HAP-1 (cell line): ENCODE measurements around the gene GUCY2D.

Experiments
- DNase-seq, 2 experiments: peaks; one replicate each; pipeline ENCODE4 v3.0.0-alpha.2; 2016 to 2020; ENCODE audit warnings: low spot score in 2 of 2
- H3K27me3 ChIP-seq: fragments of 250-450 bp; sonication (Bioruptor Pico); 2 replicates; pipeline ENCODE4 v1.5.1; 2020; ENCODE audit warnings: low read depth, mild to moderate bottlenecking, moderate library complexity
- H3K36me3 ChIP-seq: fragments of 250-450 bp; sonication (Bioruptor Pico); replicated peaks from 2 replicates; pipeline ENCODE4 v1.5.1; 2020; ENCODE audit warnings: mild to moderate bottlenecking
- H3K4me1 ChIP-seq: fragments of 250-450 bp; sonication (Bioruptor Pico); 2 replicates; pipeline ENCODE4 v1.5.1; 2020; ENCODE audit warnings: mild to moderate bottlenecking
- H3K4me3 ChIP-seq: fragments of 250-450 bp; sonication (Bioruptor Pico); 2 replicates; pipeline ENCODE4 v1.5.1; 2020; ENCODE audit warnings: mild to moderate bottlenecking, moderate library complexity
- H3K9me3 ChIP-seq: fragments of 250-450 bp; sonication (Bioruptor Pico); 2 replicates; pipeline ENCODE4 v1.5.1; 2020; ENCODE audit warnings: mild to moderate bottlenecking, moderate library complexity
- in situ Hi-C: fragments of 300-500 bp; cut with MboI; formaldehyde crosslinking; loops from 3 replicates; pipeline ENCODE4 v1.14.3; 2020; ENCODE audit warnings: low sequenced_read_pairs, inconsistent platforms, mixed read lengths

GUCY2D gene

GRCh38 chr17:8031261-8031661 is 28.8 kb downstream of the GUCY2D start:
- in situ Hi-C loops: no loop called here
- H3K9me3 ChIP-seq: no peaks in the 10 kb centered on the region; the same call in 1 of the 2 replicates

DNA sequence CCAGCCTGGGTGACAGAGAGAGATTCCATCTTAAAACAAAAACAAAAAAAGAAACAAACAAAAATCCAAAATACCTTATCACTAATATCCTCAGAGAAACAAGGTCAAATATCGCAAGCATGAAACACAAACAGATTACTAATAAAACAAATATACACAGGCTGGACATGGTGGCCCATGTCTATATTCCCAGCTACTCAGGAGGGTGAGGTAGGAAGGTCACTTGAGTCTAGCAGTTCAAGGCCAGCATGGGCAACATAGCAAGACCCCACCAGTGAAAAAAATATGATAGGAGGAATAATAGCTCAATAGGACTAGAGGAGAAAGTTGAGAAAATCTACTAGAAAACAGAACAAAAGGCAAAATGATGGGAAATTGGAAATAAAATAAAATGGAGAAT is 29.5 kb downstream of the GUCY2D start:
- no peaks in the 10 kb centered on the region; the same call in 1 of the 2 replicates for H3K27me3 ChIP-seq
- no peaks in the 10 kb centered on the region for H3K4me1 ChIP-seq
- H3K4me3 ChIP-seq: no peak overlapping the region
- DNase-seq: no peak
- no peaks in the 10 kb centered on the region for H3K9me3 ChIP-seq
- in situ Hi-C loops: no loop called here
- no peaks in the 10 kb centered on the region for H3K36me3 ChIP-seq

More at GRCh38 chr17:8031261-8031661, 28.8 kb downstream of the GUCY2D start:
- no peaks in the 10 kb centered on the region for H3K4me1 ChIP-seq
- H3K27me3 ChIP-seq: no peaks in the 10 kb centered on the region; the same call in 1 of the 2 replicates
- no peak overlapping the region for H3K4me3 ChIP-seq
- H3K36me3 ChIP-seq: no peaks in the 10 kb centered on the region
- DNase-seq: no peak

- in situ Hi-C loops: no loop called here
- Histone ChIP-seq H3K9me3 (no peaks in the 10 kb centered on the region), H3K4me3 (no peak overlapping the region), H3K4me1 (no peaks in the 10 kb centered on the region), H3K27me3 (no peaks in the 10 kb centered on the region; the same call in 1 of the 2 replicates), H3K36me3 (no peaks in the 10 kb centered on the region)
- DNase-seq: no peak
Observed at GRCh38 chr17:8032442-8032841, 30.0 kb downstream of the GUCY2D start.

- Histone ChIP-seq H3K27me3 (no peaks in the 10 kb centered on the region), H3K9me3 (no peaks in the 10 kb centered on the region), H3K4me3 (no peak within 1 kb of the TSS), H3K4me1 (no peaks in the 10 kb centered on the region), H3K36me3 (no peaks in the 10 kb centered on the region)
- in situ Hi-C loops: no loop called here
- DNase-seq: no peak
Observed at GRCh38 chr17:8038954-8039610, 36.7 kb downstream of the GUCY2D start, which contains the start of gene ALOX15B. ALOX15B (plus strand) TSS chr17:8039059; CDS start chr17:8039156, 97 bp downstream.

DNA sequence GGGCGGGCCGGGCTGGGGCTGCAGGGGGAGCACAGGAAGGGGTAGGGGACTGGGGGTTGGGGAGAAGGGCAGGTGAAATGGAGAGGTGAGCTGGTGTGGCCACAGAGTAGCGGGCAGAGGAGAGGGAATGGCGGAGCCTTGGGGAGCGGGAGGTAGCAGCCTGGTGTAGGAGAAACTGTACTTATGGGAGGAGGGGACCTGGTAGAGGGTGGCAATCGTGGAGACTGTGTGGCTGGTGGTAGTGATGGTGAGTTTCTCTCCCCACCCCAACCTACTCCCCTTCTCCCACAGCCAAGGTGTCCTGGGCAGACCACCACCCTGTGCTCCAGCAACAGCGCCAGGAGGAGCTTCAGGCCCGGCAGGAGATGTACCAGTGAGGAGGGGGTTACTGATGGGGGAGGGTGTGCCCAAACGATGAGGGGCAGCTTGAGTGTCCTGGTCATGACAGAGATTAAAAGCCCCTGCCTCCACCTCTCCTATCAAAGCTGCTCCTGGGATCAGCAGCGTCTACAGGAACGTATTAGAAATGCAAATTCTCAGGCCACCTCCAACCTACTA is 37.3 kb downstream of the GUCY2D start:
- Histone ChIP-seq H3K27me3 (no peaks in the 10 kb centered on the region), H3K9me3 (no peaks in the 10 kb centered on the region), H3K36me3 (no peaks in the 10 kb centered on the region), H3K4me3 (no peak overlapping the region), H3K4me1 (no peaks in the 10 kb centered on the region)
- DNase-seq: no peak
- in situ Hi-C loops: loop anchor here (10.0 kb wide), 1 partner anchor 295 kb away; no protein-coding TSS in a partner anchor

- in situ Hi-C loops: loop anchor here (10.0 kb wide), 1 partner anchor 297 kb away; no protein-coding TSS in a partner anchor
- H3K4me1 ChIP-seq: no peaks in the 10 kb centered on the region
- H3K9me3 ChIP-seq: no peaks in the 10 kb centered on the region
- H3K36me3 ChIP-seq: no peaks in the 10 kb centered on the region
- H3K27me3 ChIP-seq: no peaks in the 10 kb centered on the region
- DNase-seq: peak; percentile 57 to 72
- H3K4me3 ChIP-seq: no peak overlapping the region
Observed at GRCh38 chr17:8041249-8041928, 39.0 kb downstream of the GUCY2D start.

DNA sequence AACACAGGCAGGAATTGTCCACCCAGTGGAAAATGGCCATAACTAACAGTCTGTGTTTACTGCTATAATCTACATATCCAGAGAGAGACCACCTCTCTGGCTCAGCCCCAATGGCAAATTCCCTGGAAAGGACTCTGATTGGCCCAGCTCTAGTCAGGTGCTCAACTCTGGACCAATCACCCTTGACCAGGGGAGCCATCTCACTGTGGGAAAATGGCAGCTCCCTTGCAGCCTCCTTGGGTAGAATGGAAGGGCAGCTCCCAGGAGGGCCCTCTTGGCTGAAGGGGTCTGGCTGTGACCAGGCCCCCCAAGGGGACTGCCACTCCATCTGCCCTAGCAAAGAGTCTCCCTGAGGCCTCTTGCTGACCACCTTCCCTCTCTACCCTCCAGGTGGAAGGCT is 39.6 kb downstream of the GUCY2D start:
- DNase-seq: no peak
- Histone ChIP-seq H3K36me3 (no peaks in the 10 kb centered on the region), H3K4me1 (no peaks in the 10 kb centered on the region), H3K27me3 (no peaks in the 10 kb centered on the region), H3K9me3 (no peaks in the 10 kb centered on the region), H3K4me3 (no peak overlapping the region)
- in situ Hi-C loops: loop anchor here (10.0 kb wide), 1 partner anchor 297 kb away; no protein-coding TSS in a partner anchor

DNA sequence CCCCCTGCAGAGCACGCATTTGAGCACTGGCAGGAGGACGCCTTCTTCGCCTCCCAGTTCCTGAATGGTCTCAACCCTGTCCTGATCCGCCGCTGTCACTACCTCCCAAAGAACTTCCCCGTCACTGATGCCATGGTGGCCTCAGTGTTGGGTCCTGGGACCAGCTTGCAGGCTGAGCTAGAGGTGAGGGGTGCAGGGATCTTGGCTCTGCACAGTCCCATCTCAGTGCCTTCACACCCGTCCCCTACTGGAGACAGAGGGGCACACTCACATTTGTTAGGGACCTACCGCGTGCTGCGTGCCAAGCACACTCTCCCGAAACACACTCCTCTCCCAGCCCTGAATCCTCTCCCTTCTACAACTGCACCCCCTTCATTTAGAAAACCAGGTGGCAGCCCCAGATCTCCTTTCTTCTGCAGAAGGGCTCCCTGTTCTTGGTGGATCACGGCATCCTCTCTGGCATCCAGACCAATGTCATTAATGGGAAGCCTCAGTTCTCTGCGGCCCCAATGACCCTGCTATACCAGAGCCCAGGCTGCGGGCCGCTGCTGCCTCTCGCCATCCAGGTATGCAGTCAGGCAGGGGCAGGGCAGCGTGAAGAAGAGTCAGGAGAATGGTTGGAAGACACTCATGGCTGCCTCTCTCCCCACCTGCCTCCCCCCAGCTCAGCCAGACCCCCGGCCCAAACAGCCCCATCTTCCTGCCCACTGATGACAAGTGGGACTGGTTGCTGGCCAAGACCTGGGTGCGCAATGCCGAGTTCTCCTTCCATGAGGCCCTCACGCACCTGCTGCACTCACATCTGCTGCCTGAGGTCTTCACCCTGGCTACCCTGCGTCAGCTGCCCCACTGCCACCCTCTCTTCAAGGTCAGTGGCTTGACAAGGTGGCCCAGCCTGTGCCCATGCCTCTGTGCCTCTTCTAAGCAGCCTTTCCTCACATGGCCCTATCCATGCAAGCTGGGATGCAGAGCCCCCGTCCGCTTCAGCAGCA is 42.7 kb downstream of the GUCY2D start:
- in situ Hi-C loops: loop anchor here (10.0 kb wide), 1 partner anchor 300 kb away; no protein-coding TSS in a partner anchor
- no peaks in the 10 kb centered on the region for H3K9me3 ChIP-seq
- H3K36me3 ChIP-seq: no peaks in the 10 kb centered on the region
- H3K4me1 ChIP-seq: no peaks in the 10 kb centered on the region
- no peak for DNase-seq
- H3K27me3 ChIP-seq: no peaks in the 10 kb centered on the region
- H3K4me3 ChIP-seq: no peak overlapping the region

DNA sequence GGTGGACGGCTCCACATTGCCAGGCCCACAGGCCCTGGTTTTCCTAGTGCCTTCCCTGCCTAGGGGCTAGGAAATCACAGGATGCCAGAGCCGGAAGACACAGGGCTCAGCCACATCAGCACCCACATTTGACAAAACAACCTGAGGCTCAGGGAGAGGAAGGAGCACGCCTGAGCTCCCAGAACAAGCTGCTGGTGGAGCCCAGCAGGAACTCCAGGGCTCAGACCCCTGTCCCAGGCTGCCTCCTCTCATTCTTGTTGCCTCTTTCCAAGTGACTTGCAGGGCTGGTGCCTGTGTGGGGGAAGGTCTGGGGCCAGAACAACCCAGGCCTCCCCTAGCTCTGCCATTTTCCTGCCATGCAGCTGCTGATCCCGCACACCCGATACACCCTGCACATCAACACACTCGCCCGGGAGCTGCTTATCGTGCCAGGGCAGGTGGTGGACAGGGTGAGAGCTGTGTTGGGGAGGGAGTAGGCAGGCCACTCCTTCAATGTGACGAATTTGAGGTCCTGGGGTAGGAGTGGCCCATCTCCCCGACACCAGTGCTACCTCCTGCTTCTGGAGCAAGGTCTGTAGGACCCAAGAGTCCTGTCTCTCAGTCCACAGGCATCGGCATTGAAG is 44.0 kb downstream of the GUCY2D start:
- Histone ChIP-seq H3K9me3 (no peaks in the 10 kb centered on the region), H3K36me3 (no peaks in the 10 kb centered on the region), H3K27me3 (no peaks in the 10 kb centered on the region), H3K4me3 (no peak overlapping the region), H3K4me1 (no peaks in the 10 kb centered on the region)
- DNase-seq: no peak
- in situ Hi-C loops: loop anchor here (10.0 kb wide), 1 partner anchor 302 kb away; no protein-coding TSS in a partner anchor

GRCh38 chr17:8046929-8047768 is 44.7 kb downstream of the GUCY2D start:
- no peaks in the 10 kb centered on the region for H3K4me1 ChIP-seq
- no peak for DNase-seq
- no peaks in the 10 kb centered on the region for H3K9me3 ChIP-seq
- H3K27me3 ChIP-seq: no peaks in the 10 kb centered on the region
- in situ Hi-C loops: loop anchor here (10.0 kb wide), 1 partner anchor 302 kb away; no protein-coding TSS in a partner anchor
- H3K36me3 ChIP-seq: no peaks in the 10 kb centered on the region
- H3K4me3 ChIP-seq: no peak overlapping the region

- no peaks in the 10 kb centered on the region for H3K36me3 ChIP-seq
- H3K27me3 ChIP-seq: no peaks in the 10 kb centered on the region
- H3K9me3 ChIP-seq: no peaks in the 10 kb centered on the region
- DNase-seq: no peak
- no peaks in the 10 kb centered on the region for H3K4me1 ChIP-seq
- H3K4me3 ChIP-seq: no peak overlapping the region
- in situ Hi-C loops: loop anchor here (10.0 kb wide), 1 partner anchor 303 kb away; no protein-coding TSS in a partner anchor
Observed at GRCh38 chr17:8047769-8048110, 45.3 kb downstream of the GUCY2D start.

DNA sequence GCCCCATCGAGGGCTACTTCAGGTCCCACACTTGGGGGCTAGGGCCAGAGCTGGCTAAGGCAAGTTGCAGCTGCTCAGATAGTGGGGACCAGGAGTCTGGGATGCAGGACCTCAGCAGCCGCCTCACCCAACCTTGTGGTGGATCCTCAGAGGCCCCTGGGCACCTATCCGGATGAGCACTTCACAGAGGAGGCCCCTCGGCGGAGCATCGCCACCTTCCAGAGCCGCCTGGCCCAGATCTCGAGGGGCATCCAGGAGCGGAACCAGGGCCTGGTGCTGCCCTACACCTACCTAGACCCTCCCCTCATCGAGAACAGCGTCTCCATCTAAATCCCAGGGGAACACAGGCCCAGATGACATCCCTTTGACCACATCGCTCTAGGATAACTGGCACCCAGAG is 45.8 kb downstream of the GUCY2D start:
- in situ Hi-C loops: loop anchor here (10.0 kb wide), 1 partner anchor 303 kb away; no protein-coding TSS in a partner anchor
- no peak for DNase-seq

More for the DNA sequence above, 45.8 kb downstream of the GUCY2D start:
- H3K9me3 ChIP-seq: no peaks in the 10 kb centered on the region
- H3K4me1 ChIP-seq: no peaks in the 10 kb centered on the region
- H3K36me3 ChIP-seq: no peaks in the 10 kb centered on the region
- no peak overlapping the region for H3K4me3 ChIP-seq
- no peaks in the 10 kb centered on the region for H3K27me3 ChIP-seq
